HepG2 (cell line): ENCODE results near the gene RINL. TPM values are rescaled to one million over a fixed set of nuclear protein-coding genes. Genes with fewer than 3 reads are reported as not detected.

Experiments used
- ATF7-NPFF ChIP-seq: sonication (generic); formaldehyde crosslinking; IDR thresholded peaks from 2 replicates; pipeline ENCODE4 v1.8.1; 2023; ENCODE audit warnings: mild to moderate bottlenecking, low read depth, missing genetic modification reagents, moderate library complexity
- BRCA1 ChIP-seq: sonication (generic); formaldehyde crosslinking; IDR thresholded peaks from 2 replicates; pipeline ENCODE4 v1.4.0; 2020; ENCODE audit warnings: missing genetic modification reagents
- EEA1 ChIP-seq: sonication (generic); formaldehyde crosslinking; IDR thresholded peaks from 2 replicates; pipeline ENCODE4 v1.5.1; 2020; ENCODE audit warnings: mild to moderate bottlenecking, missing genetic modification reagents, borderline replicate concordance
- FOSL1 ChIP-seq: sonication (generic); formaldehyde crosslinking; IDR thresholded peaks from 2 replicates; pipeline ENCODE4 v1.9.0; 2021; ENCODE audit warnings: missing genetic modification reagents, borderline replicate concordance
- FOXK1 ChIP-seq: sonication (generic); formaldehyde crosslinking; IDR thresholded peaks from 2 replicates; pipeline ENCODE4 v1.4.0; 2020; ENCODE audit warnings: low read depth, missing genetic modification reagents, borderline replicate concordance
- HNF1B ChIP-seq: sonication (generic); formaldehyde crosslinking; IDR thresholded peaks from 2 replicates; pipeline ENCODE4 v1.5.1; 2020; ENCODE audit warnings: mild to moderate bottlenecking, moderate library complexity, missing genetic modification reagents
- HNRNPH1 ChIP-seq: fragments of 200-400 bp; formaldehyde crosslinking; optimal IDR thresholded peaks from 2 replicates; pipeline ENCODE3; 2017; ENCODE audit warnings: mild to moderate bottlenecking, low read depth, low read length
- MLXIP ChIP-seq: sonication (generic); formaldehyde crosslinking; IDR thresholded peaks from 2 replicates; pipeline ENCODE4 v1.9.0; 2021; ENCODE audit warnings: missing genetic modification reagents, borderline replicate concordance
- PPARG ChIP-seq: conservative IDR thresholded peaks from 2 replicates; pipeline ENCODE4 v1.6.1; 2016; ENCODE audit warnings: missing biosample characterization, missing genetic modification reagents
- SNAPC2 ChIP-seq: sonication (generic); formaldehyde crosslinking; IDR thresholded peaks from 2 replicates; pipeline ENCODE4 v1.8.1; 2022; ENCODE audit warnings: mild to moderate bottlenecking, missing genetic modification reagents
- TFE3 ChIP-seq: IDR thresholded peaks from 2 replicates; pipeline ENCODE4 v1.6.1; 2016
- UBTF ChIP-seq: sonication (generic); formaldehyde crosslinking; IDR thresholded peaks from 2 replicates; pipeline ENCODE4 v1.4.0; 2020; ENCODE audit warnings: mild to moderate bottlenecking, missing genetic modification reagents
- ZBTB49 ChIP-seq: sonication (generic); formaldehyde crosslinking; IDR thresholded peaks from 2 replicates; pipeline ENCODE4 v1.4.0; 2020; ENCODE audit warnings: missing genetic modification reagents, borderline replicate concordance
- ZNF569 ChIP-seq: sonication (generic); formaldehyde crosslinking; IDR thresholded peaks from 2 replicates; pipeline ENCODE4 v1.5.0; 2020; ENCODE audit warnings: mild to moderate bottlenecking, missing genetic modification reagents, moderate library complexity, borderline replicate concordance
- ZNF572 ChIP-seq: sonication (generic); formaldehyde crosslinking; IDR thresholded peaks from 2 replicates; pipeline ENCODE4 v1.5.1; 2020; ENCODE audit warnings: mild to moderate bottlenecking, missing genetic modification reagents
- ZNF749 ChIP-seq: sonication (generic); formaldehyde crosslinking; IDR thresholded peaks from 2 replicates; pipeline ENCODE4 v1.8.0; 2022; ENCODE audit warnings: mild to moderate bottlenecking, missing genetic modification reagents, moderate library complexity, borderline replicate concordance
- polyA plus RNA-seq, 8 experiments: library from polyadenylated mRNA; depleted of rRNA in 3 of 8; stranded (reverse) in 7 of 8; unstranded in 1 of 8; fragments of >200 nt; fragmentation: Illumina TruSeq in 4 of 8; extraction: Trizol in 4 of 8; gene quantifications; 2 replicates each; pipeline versions ENCODE4 v1.2.1 to v1.2.3, GENCODE V29; 2011 to 2016; ENCODE audit warnings: low read depth in 4 of 8, missing spikeins in 1 of 8, mixed read lengths in 1 of 8; ENCODE audit not compliant: insufficient read depth in 1 of 8
- total RNA-seq, 5 experiments: library from RNA; depleted of rRNA; stranded (reverse); fragments of >200 nt; fragmentation: Illumina TruSeq; extraction: Trizol; gene quantifications; 2 replicates each; pipeline ENCODE4 v1.2.3, GENCODE V29; 2016; ENCODE audit warnings: low read depth in 1 of 5

RINL gene
- total and polyA plus RNA-seq, 2 of the 13 experiments (the other 11 are each of a cell fraction or from before 2014, with no cell fraction given): 11.4 to 18.0 TPM

- no peak for TF ChIP-seq MLXIP (CRISPR knock-in tag)
- TF ChIP-seq HNF1B (CRISPR knock-in tag): peak; percentile 81; the same call in 1 of the 2 replicates
- TF ChIP-seq ATF7-NPFF (CRISPR knock-in tag): no peak; the same call in 1 of the 2 replicates
- no peak for TF ChIP-seq ZNF572
- TF ChIP-seq SNAPC2: no peak
- TF ChIP-seq ZBTB49 (CRISPR knock-in tag): no peak
- no peak for TF ChIP-seq ZNF749 (CRISPR knock-in tag)
- TF ChIP-seq PPARG (CRISPR knock-in tag): 0 out of 2 replicates have a peak, but pooled peaks have one; percentile 32
- TF ChIP-seq FOXK1: peak; percentile 64
- TF ChIP-seq ZNF569 (CRISPR knock-in tag): no peak
- TF ChIP-seq TFE3 (CRISPR knock-in tag): peak; percentile 39; the same call in 1 of the 2 replicates
- no peak for TF ChIP-seq BRCA1
- TF ChIP-seq HNRNPH1: no peak
- TF ChIP-seq FOSL1: no peak
- 0 out of 2 replicates have a peak, but pooled peaks have one; percentile 54 for TF ChIP-seq UBTF (CRISPR knock-in tag)
- no peak for TF ChIP-seq EEA1 (CRISPR knock-in tag)
Measured at GRCh38 chr19:38899447-38900201, 21.5 kb upstream of the RINL start, which contains the start of the genes NFKBIB and SIRT2 (continued).
